IPS DF 19.7 (cell line): ENCODE data around the gene NAALADL2.
"Not testable (repeated sequence)": the region's sequence is repeated elsewhere in the genome, so short reads cannot be mapped to it uniquely, and the experiment has no call there.

ENCODE experiments used
- DNase-seq: peaks from one replicate; pipeline ENCODE4 v3.0.0-alpha.2; 2013; ENCODE audit warnings: low read depth, low spot score

NAALADL2 gene

GRCh38 chr3:175416600-175416999 is 557.5 kb downstream of the NAALADL2 start:
- DNase-seq: no peak

GRCh38 chr3:175417426-175417825 is 558.3 kb downstream of the NAALADL2 start:
- no peak for DNase-seq

GRCh38 chr3:175421902-175422301 is 562.8 kb downstream of the NAALADL2 start:
- no peak for DNase-seq

GRCh38 chr3:175422744-175423143 is 563.6 kb downstream of the NAALADL2 start:
- DNase-seq: no peak

GRCh38 chr3:175423848-175424247 is 564.7 kb downstream of the NAALADL2 start:
- not testable (repeated sequence) for DNase-seq

GRCh38 chr3:175426805-175427204 is 567.7 kb downstream of the NAALADL2 start:
- no peak for DNase-seq

- no peak for DNase-seq
Measured at GRCh38 chr3:175428466-175428865, 569.3 kb downstream of the NAALADL2 start.

- DNase-seq: no peak
Measured at GRCh38 chr3:175430983-175431773, 572.0 kb downstream of the NAALADL2 start.

GRCh38 chr3:175432376-175433025 is 573.4 kb downstream of the NAALADL2 start:
- no peak for DNase-seq

GRCh38 chr3:175433026-175433674 is 574.0 kb downstream of the NAALADL2 start:
- no peak for DNase-seq

- no peak for DNase-seq
Measured at GRCh38 chr3:175434561-175434960, 575.4 kb downstream of the NAALADL2 start.

- no peak for DNase-seq
Measured at GRCh38 chr3:175443682-175444081, 584.5 kb downstream of the NAALADL2 start.

GRCh38 chr3:175445741-175446140 is 586.6 kb downstream of the NAALADL2 start:
- DNase-seq: no peak

GRCh38 chr3:175447521-175447920 is 588.4 kb downstream of the NAALADL2 start:
- DNase-seq: no peak

- no peak for DNase-seq
Measured at GRCh38 chr3:175453361-175453760, 594.2 kb downstream of the NAALADL2 start.

- no peak for DNase-seq
Measured at GRCh38 chr3:175456466-175456865, 597.3 kb downstream of the NAALADL2 start.

GRCh38 chr3:175457301-175457700 is 598.2 kb downstream of the NAALADL2 start:
- no peak for DNase-seq

- DNase-seq: not testable (repeated sequence)
Measured at GRCh38 chr3:175460849-175461399, 601.8 kb downstream of the NAALADL2 start.

GRCh38 chr3:175464362-175464761 is 605.2 kb downstream of the NAALADL2 start:
- no peak for DNase-seq

GRCh38 chr3:175469124-175469523 is 610.0 kb downstream of the NAALADL2 start:
- DNase-seq: no peak

GRCh38 chr3:175475765-175476164 is 616.6 kb downstream of the NAALADL2 start:
- no peak for DNase-seq

GRCh38 chr3:175476489-175476888 is 617.4 kb downstream of the NAALADL2 start:
- no peak for DNase-seq
